Heart left ventricle (tissue), 13 donors: ENCODE data around the gene CBX2.

Source experiments
- POLR2A ChIP-seq, 2 donors: fragments of 450-650 bp; IDR thresholded peaks; one replicate each; pipeline ENCODE4 v1.6.1; 2017; ENCODE audit warnings: antibody characterized with exemption in 2 of 2, mild to moderate bottlenecking in 2 of 2, moderate library complexity in 2 of 2
- TF ChIP-seq, protein P1 (sequence below), 12 donors: fragments of 200-600 bp; sonication (generic) in 4 of 12; IDR thresholded peaks; one replicate each; pipeline versions ENCODE4 v1.5.0 to v1.8.0; 2018 to 2022; ENCODE audit warnings: antibody characterized with exemption in 12 of 12, mild to moderate bottlenecking in 5 of 12
- donor health status: ischemic (EF 13 %, LVEDD 7.1; RV severe dilation, severe dysfunction).
- donor health status: DM: no; HTN: yes; CAD: no.
- donor health status: DM: no; HTN: no; CAD: no.
- donor health status: ischemic (EF 25% LVEDD 6.9; RV normal size, moderate dysfunction).
- donor health status: ischemic (EF 25% LVEDD 5.7; RV mildly dilated, moderate dysfunction).
- donor health status: ischemic (EF 35%, LVEDD 5.7; RV mildly dilated, moderate dysfunction).
- donor health status: nonischemic (EF 11% LVEDD 7.7; RV severe dilation, severe dysfunction).
- donor health status: DM: yes; HTN: yes; CAD: no.
- donor health status: PGD.
- donor health status: ischemic (EF 29% LVEDD 5.4; RV normal size, mild dysfunction).
- donor health status: nonischemic (EF 23%, LVEDD 6.1; RV moderate dilation, normal function).

DNA sequence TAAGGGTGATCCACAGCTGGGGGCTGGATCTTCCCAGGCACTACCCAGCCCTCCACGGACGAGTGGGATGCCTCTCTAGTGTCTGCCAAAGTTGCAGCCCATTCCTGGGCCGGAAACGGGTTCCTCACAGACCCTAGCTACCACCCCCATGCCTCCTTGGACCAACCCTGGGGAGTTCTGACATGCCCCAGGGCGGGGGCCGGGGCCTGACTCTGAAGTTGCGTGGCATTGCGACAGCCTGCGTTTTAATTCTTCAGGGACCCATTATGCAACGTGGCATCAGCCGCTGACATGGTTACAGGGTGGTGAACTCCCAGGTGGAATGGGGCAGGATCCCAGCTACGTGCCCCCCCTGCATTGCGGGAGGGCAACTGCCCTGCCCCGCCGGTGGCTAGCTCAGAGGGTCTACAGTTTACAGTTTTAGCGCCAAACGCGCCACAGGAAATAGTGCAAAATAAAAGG is 58.6 kb downstream of the CBX2 start:
- TF ChIP-seq POLR2A (IDR thresholded peaks at IDR 0.05): no peak
- TF ChIP-seq, protein P1, sequence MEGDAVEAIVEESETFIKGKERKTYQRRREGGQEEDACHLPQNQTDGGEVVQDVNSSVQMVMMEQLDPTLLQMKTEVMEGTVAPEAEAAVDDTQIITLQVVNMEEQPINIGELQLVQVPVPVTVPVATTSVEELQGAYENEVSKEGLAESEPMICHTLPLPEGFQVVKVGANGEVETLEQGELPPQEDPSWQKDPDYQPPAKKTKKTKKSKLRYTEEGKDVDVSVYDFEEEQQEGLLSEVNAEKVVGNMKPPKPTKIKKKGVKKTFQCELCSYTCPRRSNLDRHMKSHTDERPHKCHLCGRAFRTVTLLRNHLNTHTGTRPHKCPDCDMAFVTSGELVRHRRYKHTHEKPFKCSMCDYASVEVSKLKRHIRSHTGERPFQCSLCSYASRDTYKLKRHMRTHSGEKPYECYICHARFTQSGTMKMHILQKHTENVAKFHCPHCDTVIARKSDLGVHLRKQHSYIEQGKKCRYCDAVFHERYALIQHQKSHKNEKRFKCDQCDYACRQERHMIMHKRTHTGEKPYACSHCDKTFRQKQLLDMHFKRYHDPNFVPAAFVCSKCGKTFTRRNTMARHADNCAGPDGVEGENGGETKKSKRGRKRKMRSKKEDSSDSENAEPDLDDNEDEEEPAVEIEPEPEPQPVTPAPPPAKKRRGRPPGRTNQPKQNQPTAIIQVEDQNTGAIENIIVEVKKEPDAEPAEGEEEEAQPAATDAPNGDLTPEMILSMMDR (IDR thresholded peaks at IDR 0.05): no peak
